HUES64 (cell line): ENCODE measurements around the gene DNAH12.
"Not testable (repeated sequence)": the region's sequence is repeated elsewhere in the genome, so short reads cannot be mapped to it uniquely, and the experiment has no call there.

Experiments
- H3K27ac ChIP-seq: 2 replicates; pipeline ENCODE4 v1.7.0; 2013; ENCODE audit warnings: low read depth, low read length, inconsistent platforms
- H3K27me3 ChIP-seq: 2 replicates; pipeline ENCODE4 v1.6.1; 2013; ENCODE audit warnings: mild to moderate bottlenecking, low read length; ENCODE audit not compliant: insufficient read depth
- H3K36me3 ChIP-seq: 2 replicates; pipeline ENCODE4 v1.6.1; 2013; ENCODE audit warnings: mild to moderate bottlenecking, low read length; ENCODE audit not compliant: insufficient read depth
- H3K4me1 ChIP-seq: 2 replicates; pipeline ENCODE4 v1.6.1; 2013; ENCODE audit warnings: mild to moderate bottlenecking, low read length, moderate library complexity; ENCODE audit not compliant: insufficient read depth
- H3K4me3 ChIP-seq: 2 replicates; pipeline ENCODE4 v1.5.1; 2013; ENCODE audit warnings: mild to moderate bottlenecking, low read length, moderate library complexity
- H3K9ac ChIP-seq: 2 replicates; pipeline ENCODE4 v1.6.1; 2013; ENCODE audit warnings: mild to moderate bottlenecking, low read depth, low read length
- H3K9me3 ChIP-seq: 2 replicates; pipeline ENCODE4 v1.6.1; 2013; ENCODE audit warnings: low read depth, low read length; ENCODE audit not compliant: insufficient read depth
- WGBS: fragments of 150-250, 120-280 bp; methylation state at CpG from one replicate; pipeline ENCODE4 v1.1.7; 2013; ENCODE audit warnings: missing lambda C conversion rate; 5-methylcytosine and 5-hydroxymethylcytosine counted together

DNAH12 gene

DNA sequence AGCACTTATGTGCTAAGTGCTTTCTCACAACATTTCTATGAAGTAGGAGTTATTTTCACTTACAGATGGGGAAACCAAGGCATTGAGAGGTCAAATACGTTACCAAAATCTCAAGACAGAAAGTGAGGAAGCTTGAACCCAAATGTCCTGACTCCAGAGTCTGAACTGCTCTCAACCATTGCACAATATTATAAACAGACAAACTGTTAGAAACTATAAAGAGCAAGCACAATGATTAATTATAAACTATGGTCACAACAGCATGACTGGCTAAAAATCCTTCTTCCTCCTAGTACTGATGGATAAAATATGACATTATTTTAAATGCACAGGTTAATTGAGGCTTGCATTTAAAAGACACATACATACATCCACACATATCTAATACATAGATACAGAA is 173.8 kb downstream of the DNAH12 start:
- no peak overlapping the region for H3K27ac ChIP-seq
- H3K4me3 ChIP-seq = no peak overlapping the region
- peaks cover 8% of the 10 kb centered on the region; the same call in 1 of the 2 replicates for H3K9me3 ChIP-seq
- no peak overlapping the region for H3K9ac ChIP-seq
- no peaks in the 10 kb centered on the region for H3K27me3 ChIP-seq
- H3K36me3 ChIP-seq = no peaks in the 10 kb centered on the region
- H3K4me1 ChIP-seq = no peaks in the 10 kb centered on the region
- 92% methylated on average over 1 of the region's 1 CpG for WGBS

DNA sequence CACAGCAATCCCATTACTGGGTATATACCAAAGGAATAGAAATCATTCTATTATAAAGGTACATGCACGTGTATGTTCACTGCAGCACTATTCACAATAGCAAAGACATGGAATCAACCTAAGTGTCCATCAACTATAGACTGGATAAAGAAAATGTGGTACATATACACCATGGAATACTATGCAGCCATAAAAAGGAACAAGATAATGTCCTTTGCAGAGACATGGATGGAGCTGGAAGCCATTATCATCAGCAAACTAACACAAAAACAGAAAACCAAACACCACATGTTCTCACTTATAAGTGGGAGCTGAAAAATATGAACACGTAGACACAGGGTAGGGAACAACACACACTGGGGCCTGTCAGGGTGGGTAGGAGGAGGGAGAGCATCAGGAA is 179.1 kb downstream of the DNAH12 start:
- not testable (repeated sequence) for H3K4me1 ChIP-seq, H3K4me3 ChIP-seq, H3K27me3 ChIP-seq, H3K9me3 ChIP-seq, H3K9ac ChIP-seq, H3K27ac ChIP-seq, H3K36me3 ChIP-seq
- WGBS = 90% methylated on average over 1 of the region's 2 CpGs

DNA sequence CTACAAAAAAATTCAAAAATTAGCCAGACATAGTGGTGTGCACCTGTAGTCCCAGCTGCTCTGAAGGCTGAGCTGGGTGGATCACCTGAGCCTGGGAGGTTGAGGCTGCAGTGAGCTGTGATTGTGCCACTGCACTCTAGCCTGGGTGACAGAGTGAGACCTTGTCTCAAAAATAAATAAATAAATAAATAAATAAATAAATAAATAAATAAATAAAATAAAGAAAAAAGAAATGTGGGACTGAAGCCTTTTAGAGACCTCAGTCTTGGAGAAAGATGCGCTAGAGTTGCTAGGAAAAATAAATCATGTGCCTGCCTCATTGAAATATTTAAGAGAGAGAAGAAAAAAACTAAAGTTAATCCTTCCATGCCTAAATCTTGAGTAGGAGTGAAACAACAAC is 187.9 kb downstream of the DNAH12 start:
- H3K9me3 ChIP-seq, H3K4me1 ChIP-seq, H3K36me3 ChIP-seq, H3K27me3 ChIP-seq, H3K9ac ChIP-seq, H3K27ac ChIP-seq, H3K4me3 ChIP-seq: not testable (repeated sequence)
- WGBS = 100% methylated on average over 1 of the region's 1 CpG

DNA sequence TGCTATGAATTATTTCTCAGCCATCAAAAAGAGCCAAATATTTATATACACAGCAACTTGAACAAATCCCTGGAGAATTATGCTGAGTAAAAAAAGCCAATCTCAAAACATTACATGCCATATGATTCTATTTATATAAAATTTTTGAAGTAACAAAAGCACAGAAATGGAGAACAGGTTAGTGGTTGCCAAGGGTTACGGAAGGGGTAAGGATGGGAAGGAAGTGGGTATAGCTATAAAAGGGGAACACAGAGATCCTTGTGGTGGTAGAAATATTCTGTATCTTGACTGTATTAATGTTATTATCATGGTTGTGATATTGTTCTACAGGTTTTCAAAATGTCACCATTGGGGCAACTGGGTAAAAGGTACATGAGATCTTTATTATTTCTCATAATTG is 189.4 kb downstream of the DNAH12 start:
- no peaks in the 10 kb centered on the region for H3K27me3 ChIP-seq
- WGBS = 94% methylated on average over 1 of the region's 1 CpG
- no peak overlapping the region for H3K4me3 ChIP-seq

DNA sequence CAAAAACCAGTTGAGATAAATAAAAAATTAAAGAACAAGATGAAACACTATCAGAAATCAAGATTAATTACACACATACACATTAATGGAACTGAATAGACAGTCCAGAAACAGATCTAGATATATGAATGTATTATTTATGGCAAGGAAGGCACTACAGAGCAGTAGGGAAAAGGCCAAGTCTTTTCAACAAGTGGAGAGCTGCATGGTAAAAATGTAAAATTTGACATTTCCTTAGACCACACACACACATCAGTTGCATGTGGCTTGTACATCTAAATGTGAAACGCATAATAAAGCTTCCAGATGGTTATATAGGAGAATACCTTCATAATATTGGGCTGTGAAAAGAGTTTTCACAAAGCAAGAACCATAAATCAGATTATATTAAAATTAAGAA is 193.9 kb downstream of the DNAH12 start:
- no CpG with 5 or more reads among the region's 1 CpG for WGBS

More for the DNA sequence above, 189.4 kb downstream of the DNAH12 start:
- Histone ChIP-seq H3K36me3 (no peaks in the 10 kb centered on the region), H3K4me1 (no peaks in the 10 kb centered on the region), H3K9me3 (no peaks in the 10 kb centered on the region), H3K9ac (no peak overlapping the region), H3K27ac (no peak overlapping the region)

DNA sequence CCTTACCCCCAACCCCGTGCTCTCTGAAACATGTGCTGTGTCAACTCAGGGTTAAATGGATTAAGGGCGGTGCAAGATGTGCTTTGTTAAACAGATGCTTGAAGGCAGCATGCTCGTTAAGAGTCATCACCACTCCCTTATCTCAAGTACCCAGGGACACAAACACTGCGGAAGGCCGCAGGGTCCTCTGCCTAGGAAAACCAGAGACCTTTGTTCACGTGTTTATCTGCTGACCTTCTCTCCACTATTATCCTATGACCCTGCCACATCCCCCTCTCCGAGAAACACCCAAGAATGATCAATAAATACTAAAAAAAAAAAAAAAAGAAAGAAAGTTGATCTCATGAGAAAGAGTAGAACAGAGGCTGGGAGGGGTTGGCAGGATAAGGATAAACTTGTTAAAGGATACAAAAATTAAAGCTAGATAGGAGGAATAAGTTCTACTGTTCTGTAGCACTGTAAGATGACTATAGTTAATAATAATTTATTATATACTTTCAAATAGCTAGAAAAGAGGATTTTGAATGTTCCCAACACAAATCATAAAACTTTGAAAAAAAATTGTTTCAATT is 205.0 kb downstream of the DNAH12 start:
- not testable (repeated sequence) for H3K4me1 ChIP-seq, H3K27me3 ChIP-seq, H3K9me3 ChIP-seq, H3K9ac ChIP-seq, H3K27ac ChIP-seq, H3K36me3 ChIP-seq, H3K4me3 ChIP-seq
- WGBS = 64% methylated on average over 3 of the region's 7 CpGs

More for the DNA sequence above, 193.9 kb downstream of the DNAH12 start:
- no peaks in the 10 kb centered on the region for H3K27me3 ChIP-seq
- H3K4me3 ChIP-seq = no peak overlapping the region
- no peak overlapping the region for H3K27ac ChIP-seq
- H3K36me3 ChIP-seq = no peaks in the 10 kb centered on the region
- no peak overlapping the region for H3K9ac ChIP-seq
- H3K4me1 ChIP-seq = no peaks in the 10 kb centered on the region
- H3K9me3 ChIP-seq = no peaks in the 10 kb centered on the region

DNA sequence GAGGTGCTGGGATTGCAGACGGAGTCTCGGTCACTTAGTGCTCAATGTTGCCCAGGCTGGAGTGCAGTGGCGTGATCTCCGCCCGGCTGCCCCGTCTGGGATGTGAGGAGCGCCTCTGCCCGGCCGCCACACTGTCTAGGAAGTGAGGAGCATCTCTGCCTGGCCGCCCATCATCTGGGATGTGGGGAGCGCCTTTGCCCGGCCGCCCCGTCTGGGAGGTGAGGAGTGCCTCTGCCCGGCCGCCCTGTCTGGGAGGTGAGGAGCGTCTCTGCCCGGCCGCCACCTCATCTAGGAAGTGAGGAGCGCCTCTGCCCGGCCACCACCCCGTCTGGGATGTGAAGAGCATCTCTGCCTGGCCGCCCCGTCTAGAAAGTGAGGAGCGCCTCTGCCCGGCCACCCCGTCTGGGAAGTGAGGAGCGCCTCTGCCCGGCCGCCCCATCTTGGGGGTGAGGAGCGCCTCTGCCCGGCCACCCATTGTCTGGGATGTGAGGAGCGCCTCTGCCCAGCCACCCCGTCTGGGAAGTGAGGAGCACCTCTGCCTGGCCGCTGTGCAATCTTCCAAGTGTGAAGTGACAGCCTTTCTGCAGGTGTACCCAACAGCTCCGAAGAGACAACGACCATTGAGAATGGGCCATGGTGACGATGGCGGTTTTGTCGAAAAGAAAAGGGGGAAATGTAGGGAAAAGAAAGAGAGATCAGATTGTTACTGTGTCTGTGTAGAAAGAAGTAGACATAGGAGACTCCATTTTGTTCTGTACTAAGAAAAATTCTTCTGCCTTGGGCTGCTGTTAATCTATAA is 205.7 kb downstream of the DNAH12 start:
- not testable (repeated sequence) for H3K27me3 ChIP-seq, H3K36me3 ChIP-seq, H3K27ac ChIP-seq, H3K4me3 ChIP-seq, H3K4me1 ChIP-seq, H3K9ac ChIP-seq, H3K9me3 ChIP-seq
- WGBS = 95% methylated on average over 40 of the region's 40 CpGs

DNA sequence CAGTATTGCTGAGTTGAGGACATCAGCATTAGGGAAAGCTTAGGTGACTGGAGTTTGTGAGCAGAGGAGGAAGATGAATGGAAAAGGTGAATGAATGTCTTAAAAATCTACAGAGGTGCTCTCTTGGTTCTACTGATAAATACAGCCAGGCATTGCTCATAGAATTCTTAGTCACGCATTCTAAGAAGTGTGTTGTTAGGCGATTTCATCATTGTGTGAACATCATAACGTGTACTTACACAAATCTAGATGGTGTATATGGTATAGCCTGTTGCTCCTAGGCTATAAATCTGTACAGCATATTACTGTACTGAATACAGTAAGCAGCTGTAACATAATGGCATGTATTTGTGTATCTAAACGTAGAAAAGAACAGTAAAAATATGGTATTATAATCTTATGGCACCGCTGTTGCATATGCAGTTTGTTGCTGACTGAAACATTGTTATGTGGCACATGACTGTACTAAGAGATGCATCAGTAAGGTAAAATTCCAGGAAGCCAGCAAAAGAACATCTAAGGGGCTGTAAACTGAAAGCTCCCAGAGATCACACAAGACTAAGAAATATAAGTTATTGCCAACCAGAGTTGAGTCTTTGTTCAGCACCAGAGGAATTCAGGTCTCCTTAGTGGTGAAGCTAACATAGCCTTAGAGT is 208.7 kb downstream of the DNAH12 start:
- no peaks in the 10 kb centered on the region for H3K9me3 ChIP-seq
- H3K27ac ChIP-seq = no peak overlapping the region
- H3K4me1 ChIP-seq = no peaks in the 10 kb centered on the region
- no peaks in the 10 kb centered on the region for H3K36me3 ChIP-seq
- H3K4me3 ChIP-seq = no peak overlapping the region
- H3K27me3 ChIP-seq = no peaks in the 10 kb centered on the region
- H3K9ac ChIP-seq = no peak overlapping the region
- WGBS = 94% methylated on average over 5 of the region's 5 CpGs

DNA sequence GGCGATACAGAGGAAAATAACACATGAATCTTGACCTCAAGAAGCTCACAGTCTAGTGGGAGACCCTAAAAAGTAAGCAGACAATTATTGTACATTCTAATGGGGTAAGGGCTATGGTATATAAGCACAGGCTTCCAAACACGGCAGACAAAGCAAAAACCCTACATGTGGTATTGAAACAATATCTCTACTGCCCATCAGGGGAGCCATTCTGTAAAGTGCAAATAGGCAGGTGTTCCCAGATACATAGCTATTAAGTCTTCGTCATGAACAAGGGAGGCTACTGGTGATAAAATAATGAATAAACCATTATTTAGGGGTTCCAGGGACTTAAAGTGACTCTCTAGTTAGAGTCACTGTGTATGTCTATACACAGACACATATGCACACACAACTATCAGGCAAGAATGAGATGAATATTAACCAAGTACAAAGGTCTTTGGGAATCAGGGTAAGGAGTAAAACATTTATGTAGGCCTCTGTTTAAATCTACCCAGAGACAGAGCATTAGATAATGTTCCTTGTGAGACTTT is 213.0 kb downstream of the DNAH12 start:
- Histone ChIP-seq H3K9me3 (no peaks in the 10 kb centered on the region), H3K36me3 (no peaks in the 10 kb centered on the region), H3K4me3 (no peak overlapping the region), H3K27me3 (no peaks in the 10 kb centered on the region), H3K9ac (no peak overlapping the region), H3K4me1 (no peaks in the 10 kb centered on the region), H3K27ac (no peak overlapping the region)
- 90% methylated on average over 3 of the region's 3 CpGs for WGBS

DNA sequence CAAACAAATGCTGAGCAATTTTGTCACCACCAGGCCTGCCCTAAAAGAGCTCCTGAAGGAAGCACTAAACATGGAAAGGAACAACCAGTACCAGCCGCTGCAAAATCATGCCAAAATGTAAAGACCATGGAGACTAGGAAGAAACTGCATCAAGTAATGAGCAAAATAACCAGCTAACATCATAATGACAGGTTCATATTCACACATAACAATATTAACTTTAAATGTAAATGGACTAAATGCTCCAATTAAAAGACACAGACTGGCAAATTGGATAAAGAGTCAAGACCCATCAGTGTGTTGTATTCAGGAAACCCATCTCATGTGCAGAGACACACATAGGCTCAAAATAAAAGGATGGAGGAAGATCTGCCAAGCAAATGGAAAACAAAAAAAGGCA is 217.6 kb downstream of the DNAH12 start:
- not testable (repeated sequence) for H3K27me3 ChIP-seq, H3K9ac ChIP-seq, H3K36me3 ChIP-seq, H3K4me1 ChIP-seq, H3K4me3 ChIP-seq, H3K27ac ChIP-seq
- 100% methylated on average over 1 of the region's 1 CpG for WGBS
- H3K9me3 ChIP-seq = peaks cover 13% of the 10 kb centered on the region

DNA sequence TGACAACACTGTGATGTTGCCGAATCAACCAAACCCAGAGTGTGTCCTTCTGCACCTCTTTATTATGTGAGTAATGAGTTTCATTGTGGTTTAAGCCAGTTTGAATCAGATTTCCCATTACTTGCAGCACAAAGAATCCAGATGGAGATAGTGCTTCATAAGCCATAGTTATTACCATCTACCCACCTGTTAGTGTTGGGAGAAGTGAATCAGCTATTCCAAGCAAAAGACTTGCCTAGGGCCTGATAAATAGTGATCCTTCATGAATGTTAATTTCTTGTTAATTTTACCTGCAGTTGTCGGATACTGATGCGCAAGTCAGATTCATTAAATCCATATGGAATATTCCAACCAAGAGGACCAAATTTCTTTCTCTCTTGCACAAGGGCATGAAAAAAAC is 229.9 kb downstream of the DNAH12 start:
- 96% methylated on average over 3 of the region's 3 CpGs for WGBS
- H3K9me3 ChIP-seq = no peaks in the 10 kb centered on the region; the same call in 1 of the 2 replicates

More for the DNA sequence above, 229.9 kb downstream of the DNAH12 start:
- Histone ChIP-seq H3K4me3 (no peak overlapping the region), H3K9ac (no peak overlapping the region), H3K27ac (no peak overlapping the region), H3K36me3 (no peaks in the 10 kb centered on the region), H3K4me1 (no peaks in the 10 kb centered on the region), H3K27me3 (0 out of 2 replicates have a peak, but pooled peaks cover 3% of the 10 kb centered on the region)
